Measurements from ENCODE around the gene ALDH1A2.
"Not testable (repeated sequence)": the region's sequence is repeated elsewhere in the genome, so short reads cannot be mapped to it uniquely, and the experiment has no call there.

ALDH1A2 gene

GRCh38 chr15:58040150-58040549, 25.4 kb downstream of the ALDH1A2 start:
- FAIRE-seq, result no peak

DNA sequence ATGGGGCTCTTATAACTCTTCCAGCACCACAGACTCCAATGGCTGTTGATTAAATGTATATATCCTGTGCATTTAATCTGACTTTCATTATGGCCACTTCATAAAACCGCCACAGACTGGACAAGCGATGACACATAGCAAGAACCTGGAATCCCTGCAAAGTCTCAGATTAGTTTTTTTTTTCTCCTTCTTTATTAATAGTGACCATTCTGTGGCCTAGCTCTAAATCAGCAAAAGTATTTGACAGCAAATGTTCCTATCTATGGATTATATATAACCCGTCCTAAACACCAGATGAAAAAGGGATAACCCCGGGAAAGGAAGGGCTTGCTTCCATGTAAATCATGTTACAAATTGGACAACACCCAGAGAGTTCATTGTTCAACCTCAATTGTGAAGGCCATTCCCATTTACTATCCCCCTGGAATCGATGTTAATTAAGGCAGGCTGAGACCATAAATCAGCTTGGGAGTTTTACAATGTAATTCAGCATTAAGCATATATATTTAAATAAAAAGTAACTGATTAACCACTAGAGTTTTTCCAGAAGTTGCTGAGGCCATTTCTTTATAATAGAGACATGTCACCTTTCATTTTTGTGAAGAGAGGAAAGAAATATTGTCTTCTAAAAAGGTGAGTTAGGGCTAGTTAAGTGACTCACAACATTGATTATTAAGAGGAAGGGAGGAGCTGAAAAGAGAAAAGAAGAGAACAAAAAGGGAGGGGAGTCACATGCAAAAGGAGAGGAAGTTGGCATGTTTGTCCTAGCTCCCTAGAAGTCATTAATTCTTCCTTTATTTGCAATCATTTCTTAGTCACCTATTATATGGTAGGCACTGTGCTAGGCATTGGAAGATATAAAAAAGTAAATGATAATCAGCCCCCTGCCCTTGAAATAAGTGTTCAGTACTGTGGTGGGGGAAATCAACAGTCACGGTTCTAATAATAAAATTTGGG, 26.2 kb downstream of the ALDH1A2 start:
- no peak for FAIRE-seq

DNA sequence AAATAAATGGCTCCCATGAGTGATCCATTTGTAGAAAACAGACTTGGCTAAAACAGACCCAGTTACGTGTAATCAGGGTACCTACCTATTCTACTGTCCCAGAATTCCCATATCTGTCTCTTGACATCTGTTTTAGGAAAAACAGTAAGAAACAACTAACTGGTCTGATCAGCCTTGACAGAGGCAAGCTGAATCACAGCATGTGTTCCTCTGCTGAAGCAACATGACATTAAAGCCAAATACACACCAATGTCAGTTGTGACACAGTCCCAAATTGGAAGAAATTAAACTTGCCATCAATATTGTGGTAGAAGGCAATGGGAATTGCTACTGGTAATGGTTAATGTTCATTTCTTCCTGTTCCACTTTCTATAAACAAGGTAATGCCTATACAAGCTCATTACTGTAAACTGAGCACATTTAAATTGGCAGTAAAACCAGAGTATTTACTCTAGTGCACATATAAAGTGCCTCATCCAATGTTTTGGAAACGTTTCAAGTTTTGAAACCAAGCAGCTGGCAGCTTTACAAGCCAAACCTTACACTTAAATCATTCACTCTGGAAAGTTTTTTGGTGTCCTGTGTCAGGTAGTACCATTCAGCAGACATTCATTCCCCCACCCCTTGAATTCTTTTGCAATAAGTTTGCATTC, 27.0 kb downstream of the ALDH1A2 start:
- FAIRE-seq, result no peak

DNA sequence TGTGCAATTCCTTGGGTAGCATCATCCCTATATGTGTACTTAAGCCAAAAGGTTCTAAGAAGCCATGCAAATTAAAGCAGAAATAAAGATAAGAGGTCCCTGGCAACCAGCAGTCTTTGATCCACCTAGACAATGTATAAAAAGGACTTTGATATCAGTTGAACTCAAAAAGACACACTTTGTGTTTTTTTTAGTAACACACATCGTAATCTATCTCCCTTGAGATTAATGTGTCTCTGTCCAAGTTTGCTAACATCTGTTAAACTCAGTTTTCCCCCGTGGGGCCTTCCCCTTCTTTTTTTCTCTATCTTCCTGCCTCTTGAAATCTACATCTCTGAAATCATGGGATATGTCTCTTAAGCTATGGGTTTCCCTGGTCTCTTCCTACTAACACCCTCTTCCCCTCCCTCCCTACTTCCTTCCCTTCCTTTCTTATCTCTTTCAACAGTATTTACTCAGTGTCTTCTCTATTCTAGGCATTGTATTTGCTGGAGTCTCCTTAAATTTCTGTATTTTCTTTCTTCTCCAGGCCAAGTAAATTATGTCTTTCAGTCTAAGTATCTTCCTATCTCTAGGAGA, 27.7 kb downstream of the ALDH1A2 start:
- FAIRE-seq, result no peak

DNA sequence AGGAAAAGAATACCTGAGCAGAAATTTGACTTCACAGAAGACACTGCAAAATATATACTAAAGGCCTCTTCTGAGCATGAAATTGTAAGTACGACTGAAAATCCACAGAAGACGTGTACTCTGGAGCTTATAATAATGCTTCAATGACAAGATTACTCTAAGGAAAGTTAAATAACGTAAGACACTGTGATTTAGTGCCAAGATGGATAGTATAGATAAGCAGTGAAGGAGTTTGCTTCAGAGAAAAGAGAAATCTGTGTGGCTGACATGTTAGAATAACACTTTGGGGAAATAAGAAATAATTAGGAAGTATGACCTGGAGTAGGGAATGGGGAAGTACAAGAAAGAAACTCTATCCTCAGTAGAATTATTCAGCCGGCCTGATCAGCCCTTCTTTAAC, 28.9 kb downstream of the ALDH1A2 start:
- no peak for FAIRE-seq

GRCh38 chr15:58028392-58028791, 37.1 kb downstream of the ALDH1A2 start:
- not testable (repeated sequence) for FAIRE-seq

DNA sequence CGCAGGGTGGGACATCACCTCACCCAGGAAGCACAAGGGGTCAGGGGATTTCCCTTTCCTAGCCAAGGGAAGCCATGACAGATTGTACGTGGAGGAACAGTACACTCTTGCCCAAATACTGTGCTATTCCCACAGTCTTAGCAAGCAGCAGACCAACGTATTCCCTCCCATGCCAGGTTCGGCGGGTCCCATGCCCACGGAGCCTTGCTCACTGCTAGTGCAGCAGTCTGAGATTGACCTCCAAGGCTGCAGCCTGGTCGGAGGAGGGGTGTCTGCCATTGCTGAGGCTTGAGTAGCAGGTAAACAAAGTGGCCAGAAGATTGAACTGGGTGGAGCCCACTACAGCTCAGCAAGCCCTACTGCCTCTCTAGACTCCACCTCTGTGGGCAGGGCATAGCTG, 39.0 kb downstream of the ALDH1A2 start:
- FAIRE-seq, result no peak

DNA sequence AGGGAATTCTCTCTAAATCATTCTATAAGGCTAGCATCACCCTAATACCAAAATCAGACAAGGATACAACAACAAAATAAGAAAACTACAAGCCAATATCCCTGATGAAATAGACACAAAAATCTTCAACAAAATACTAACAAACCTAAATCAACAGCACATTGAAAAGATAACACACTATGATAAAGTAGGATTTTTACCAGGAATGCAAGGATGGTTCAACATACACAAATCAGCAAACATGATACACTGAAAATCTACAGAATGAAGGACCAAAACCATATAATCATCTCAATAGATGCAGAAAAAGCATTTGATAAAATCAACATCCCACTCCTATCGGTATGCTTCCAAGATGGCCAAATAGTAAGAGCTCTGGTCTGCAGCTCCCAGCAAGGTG, 39.5 kb downstream of the ALDH1A2 start:
- FAIRE-seq, result no peak

GRCh38 chr15:58021332-58022230, 43.9 kb downstream of the ALDH1A2 start:
- FAIRE-seq, result no peak

- no peak for FAIRE-seq
Observed at GRCh38 chr15:58019503-58020376, 45.8 kb downstream of the ALDH1A2 start.

- FAIRE-seq, result no peak
Observed at GRCh38 chr15:58017869-58018268, 47.6 kb downstream of the ALDH1A2 start.

- FAIRE-seq, result no peak
Observed at GRCh38 chr15:58016581-58017175, 48.8 kb downstream of the ALDH1A2 start.

- FAIRE-seq, result no peak
Observed at GRCh38 chr15:58015565-58015964, 49.9 kb downstream of the ALDH1A2 start.

DNA sequence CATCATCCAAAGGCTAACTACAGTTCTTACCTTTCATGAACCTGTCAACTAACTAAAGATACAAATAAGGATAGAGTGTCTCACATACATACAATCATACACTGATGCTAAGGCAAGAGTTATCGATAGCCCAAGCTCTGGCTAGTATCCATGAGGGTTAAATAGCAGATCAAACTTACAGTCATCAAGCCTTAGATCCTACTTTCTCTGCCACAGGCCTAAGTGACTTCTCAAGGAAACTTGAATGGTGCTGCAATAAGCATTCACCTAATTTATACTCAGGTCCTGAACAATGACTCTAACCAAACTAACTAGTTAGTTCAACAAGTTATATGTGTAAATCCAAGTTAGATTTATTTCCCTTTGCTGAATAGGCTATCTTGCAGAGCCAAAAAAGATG, 51.0 kb downstream of the ALDH1A2 start:
- no peak for FAIRE-seq

DNA sequence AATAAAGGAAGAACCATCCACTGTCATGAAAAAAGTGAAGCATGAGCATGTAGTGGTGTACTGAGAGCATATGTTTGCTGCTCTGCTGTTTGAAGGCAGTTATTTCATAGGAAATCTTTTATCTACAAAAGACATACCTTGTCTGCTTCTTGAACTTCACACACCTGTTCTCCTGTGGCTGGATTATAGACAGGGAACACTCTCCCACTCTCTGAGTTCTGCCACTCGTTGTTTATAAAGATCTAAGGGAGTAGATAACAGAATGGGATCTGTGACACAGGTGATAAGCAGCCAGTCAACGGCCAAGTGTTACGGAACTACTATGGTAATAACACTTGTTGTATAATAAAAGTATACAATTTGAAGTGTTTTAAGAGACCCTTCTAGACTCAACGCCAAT, 51.5 kb downstream of the ALDH1A2 start:
- no peak for FAIRE-seq

GRCh38 chr15:58010983-58011382, 54.5 kb downstream of the ALDH1A2 start:
- no peak for FAIRE-seq

DNA sequence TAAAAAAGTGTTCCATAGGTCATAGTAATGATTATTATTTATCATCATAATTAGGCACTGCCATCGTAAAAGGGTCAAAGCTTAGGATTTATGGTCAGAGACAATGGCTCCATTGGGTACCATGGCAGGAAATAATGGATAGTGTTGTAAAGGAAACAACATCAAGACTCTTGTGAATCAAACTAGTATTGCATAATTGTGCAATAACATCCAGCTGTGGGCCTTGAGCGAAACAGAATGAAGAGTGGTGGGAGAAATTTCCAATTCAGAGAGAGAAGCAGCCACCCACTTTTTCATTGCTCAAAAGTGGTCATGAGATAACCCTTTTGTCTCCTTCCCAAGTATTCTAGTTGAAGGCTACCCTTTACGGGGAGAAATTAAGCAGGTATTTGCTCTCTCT, 61.7 kb downstream of the ALDH1A2 start:
- FAIRE-seq, result no peak

DNA sequence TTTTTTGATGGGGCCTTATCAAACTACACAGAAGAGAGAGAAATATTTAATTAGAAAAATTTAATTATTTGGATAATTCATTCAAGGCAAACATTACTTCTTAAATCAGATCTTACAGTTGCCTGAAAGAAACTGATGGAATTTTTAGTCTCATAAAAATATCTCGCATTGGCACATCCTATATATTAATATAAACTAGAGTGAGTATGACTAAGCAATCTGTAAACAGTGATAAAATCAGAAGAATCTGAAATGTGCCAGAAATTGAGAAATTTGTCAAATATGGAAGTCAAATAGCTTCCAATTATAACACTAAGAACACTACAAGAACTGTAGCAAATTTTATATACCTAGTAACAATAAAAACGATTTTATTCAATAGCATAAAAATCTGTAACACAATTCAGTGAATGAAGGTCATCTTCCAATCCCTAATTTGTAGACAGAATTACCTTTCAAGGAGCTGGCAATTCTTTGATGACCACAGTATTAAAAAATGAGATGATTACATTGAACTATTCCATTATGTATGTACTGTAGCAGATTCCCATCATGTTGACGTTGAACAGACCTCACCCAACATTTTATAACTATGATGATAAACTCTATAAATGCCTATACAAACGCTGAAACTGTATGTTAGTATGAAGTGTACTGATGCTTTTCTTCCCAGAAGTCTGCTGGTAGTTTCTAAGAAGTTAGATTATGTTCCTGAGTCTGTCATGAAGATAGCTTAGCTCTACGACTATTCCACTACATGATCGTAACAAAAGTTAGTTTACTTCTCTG, 63.0 kb downstream of the ALDH1A2 start:
- no peak for FAIRE-seq

DNA sequence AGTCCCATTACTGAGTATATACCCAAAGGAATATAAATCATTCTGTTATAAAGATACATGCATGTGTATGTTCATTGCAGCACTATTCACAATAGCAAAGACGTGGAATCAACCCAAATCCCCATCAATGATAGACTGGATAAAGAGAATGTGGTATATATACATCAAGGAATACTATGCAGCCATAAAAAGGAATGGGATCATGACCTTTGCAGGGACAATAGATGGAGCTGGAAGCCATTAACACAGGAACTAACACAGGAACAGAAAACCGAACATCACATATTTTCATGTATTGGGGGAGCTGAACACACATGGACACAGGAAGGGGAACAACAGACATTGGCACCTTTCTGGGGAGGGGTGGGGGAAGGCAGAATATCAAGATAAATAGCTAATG, 65.8 kb downstream of the ALDH1A2 start:
- FAIRE-seq, result not testable (repeated sequence)

DNA sequence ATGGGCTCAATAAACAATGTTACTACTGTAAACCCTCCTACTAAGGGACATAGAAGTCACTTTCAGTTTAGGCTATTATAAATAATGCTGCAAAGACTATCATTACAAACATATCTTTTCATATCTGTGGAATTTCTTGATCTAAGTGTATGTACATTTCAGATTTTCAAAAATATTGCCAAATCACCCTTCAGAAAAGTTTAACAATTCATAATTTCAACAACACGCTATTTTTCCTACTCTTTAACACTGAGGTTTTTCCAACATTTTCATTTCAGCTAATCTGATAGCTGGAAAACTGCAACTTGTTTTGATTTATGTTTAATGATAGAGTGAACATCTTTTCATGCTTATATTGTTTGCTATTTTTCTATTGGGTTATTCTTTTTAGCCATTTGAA, 69.0 kb downstream of the ALDH1A2 start:
- no peak for FAIRE-seq

Data from TTC549 (cell line).